GM12892 (cell line): ENCODE data around the gene TUBB1.

ENCODE experiments used
- POLR2A ChIP-seq: IDR thresholded peaks from 2 replicates; pipeline ENCODE4 v1.6.1; 2011; ENCODE audit warnings: low read depth, low read length, control low read depth
- POLR2AphosphoS5 ChIP-seq: IDR thresholded peaks from 2 replicates; pipeline ENCODE4 v1.6.1; 2011; ENCODE audit warnings: low read depth, low read length, control low read depth

- TF ChIP-seq POLR2AphosphoS5 (no peak), POLR2A (no peak)
These were observed 24.7 kb upstream of the TUBB1 start for GRCh38 chr20:58994390-58995159.
